A549 (cell line): ENCODE data around the gene ZNF79. TPM values are rescaled to one million over a fixed set of nuclear protein-coding genes. Genes with fewer than 3 reads are reported as not detected.

Experiments used
- ATAC-seq, 2 experiments: fragments of 200-7000 bp in 1 of 2; fragments of >200 bp in 1 of 2; cut with Nextera tagmentation in 1 of 2; cut with Tn5 transposase in 1 of 2; 3 replicates each; pipeline versions ENCODE4 v1.8.0 to v1.9.1; 2018 to 2020; ENCODE audit warnings: mild to moderate bottlenecking in 1 of 2, moderate library complexity in 1 of 2
- CTCF ChIA-PET: fragments of 300-600 bp; sonication (Branson Sonifier 250); formaldehyde crosslinking; extraction: SDS; loops from one replicate; lab custom pipeline; 2021; ENCODE audit warnings: antibody characterized with exemption, inconsistent platforms; lab: Yijun Ruan, JAX
- POLR2A ChIA-PET: fragments of 350-600 bp; formaldehyde crosslinking; extraction: SDS; loops from one replicate; lab custom pipeline; 2021; ENCODE audit warnings: antibody characterized with exemption, inconsistent platforms; lab: Yijun Ruan, JAX
- DNase-seq, 2 experiments: peaks; one replicate each; pipeline versions ENCODE4 v3.0.0 to v3.0.0-alpha.2; 2011 to 2016; ENCODE audit warnings: low read depth in 1 of 2, low spot score in 1 of 2
- FAIRE-seq: peaks from 2 replicates; lab custom pipeline; 2011; peaks lifted over from hg19 to GRCh38; lab: Jason Lieb, UNC
- H3K27ac ChIP-seq, 2 experiments: fragments of >200 bp; sonication (Bioruptor Twin); formaldehyde crosslinking; 3 replicates each; pipeline ENCODE4 v1.5.1; 2016 to 2017
- H3K4me1 ChIP-seq: fragments of >200 bp; sonication (Bioruptor Twin); formaldehyde crosslinking; 3 replicates; pipeline ENCODE4 v1.6.1; 2016
- H3K4me2 ChIP-seq: fragments of >200 bp; sonication (Bioruptor Twin); formaldehyde crosslinking; 3 replicates; pipeline ENCODE4 v1.6.1; 2016
- H3K4me3 ChIP-seq: fragments of >200 bp; sonication (Bioruptor Twin); formaldehyde crosslinking; 3 replicates; pipeline ENCODE4 v1.5.1; 2016
- H3K9me3 ChIP-seq: fragments of >200 bp; sonication (Bioruptor Twin); formaldehyde crosslinking; 3 replicates; pipeline ENCODE4 v1.6.1; 2016
- JUNB ChIP-seq: fragments of >200 bp; sonication (Bioruptor Twin); formaldehyde crosslinking; IDR thresholded peaks from 2 replicates; pipeline ENCODE4 v1.6.1; 2016
- MAFK ChIP-seq: fragments of 450-650 bp; IDR thresholded peaks from 2 replicates; pipeline ENCODE4 v1.6.1; 2014; ENCODE audit not compliant: partially characterized antibody
- WGBS: methylation state at CpG from one replicate; pipeline ENCODE4 v1.1.6; 2017; ENCODE audit errors: missing lambda C conversion rate; 5-methylcytosine and 5-hydroxymethylcytosine counted together
- polyA plus RNA-seq, 4 experiments: library from polyadenylated mRNA; depleted of rRNA in 3 of 4; stranded (reverse); fragments of >200 nt; fragmentation: RNase III in 1 of 4; extraction: RNeasy Plus Mini Kit Qiagen cat#74134 plus additional on column Dnase treatment in 1 of 4; gene quantifications; 2 replicates in 3 of 4; 3 replicates in 1 of 4; pipeline ENCODE4 v1.2.3, GENCODE V29; 2011 to 2017
- small RNA-seq, 6 experiments: library from RNA; depleted of rRNA; stranded (forward); fragments of <200 nt; gene quantifications; one replicate each; pipeline ENCODE3, GENCODE V24; 2012
- TF ChIP-seq, protein P1 (sequence below): fragments of >200 bp; sonication (Bioruptor Twin); formaldehyde crosslinking; IDR thresholded peaks from 3 replicates; pipeline ENCODE4 v1.5.1; 2016

The ZNF79 gene
- polyA plus RNA-seq, 2 of the 4 experiments (the other 2 are of a cell fraction): 4.9 to 5.7 TPM

DNA sequence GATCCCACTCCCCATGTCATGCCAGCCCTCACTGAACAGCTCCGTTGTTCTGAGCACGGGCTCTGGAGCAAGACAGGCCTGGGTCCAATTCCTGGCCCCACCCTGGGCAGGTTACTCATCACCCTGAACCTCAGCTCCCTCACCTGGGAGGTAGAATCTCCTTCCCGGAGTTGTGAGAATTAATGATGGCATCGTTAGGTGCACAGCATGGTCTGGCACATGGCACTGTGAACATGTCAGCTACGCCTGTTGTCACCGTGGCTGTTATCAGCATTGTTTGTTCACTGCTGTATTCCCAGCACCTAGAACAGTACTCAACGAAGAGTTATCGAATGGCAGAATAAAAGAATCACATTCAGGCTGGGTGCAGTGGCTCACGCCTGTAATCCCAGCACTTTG lies 70.1 kb downstream of the ZNF79 start:
- no peak for DNase-seq
- FAIRE-seq: no peak
- no peak for ATAC-seq
- Histone ChIP-seq H3K27ac (no peak overlapping the region), H3K4me3 (no peak overlapping the region), H3K4me1 (no peaks in the 10 kb centered on the region), H3K9me3 (no peaks in the 10 kb centered on the region), H3K4me2 (no peak overlapping the region)
- no peak for TF ChIP-seq MAFK
- TF ChIP-seq, protein P1, sequence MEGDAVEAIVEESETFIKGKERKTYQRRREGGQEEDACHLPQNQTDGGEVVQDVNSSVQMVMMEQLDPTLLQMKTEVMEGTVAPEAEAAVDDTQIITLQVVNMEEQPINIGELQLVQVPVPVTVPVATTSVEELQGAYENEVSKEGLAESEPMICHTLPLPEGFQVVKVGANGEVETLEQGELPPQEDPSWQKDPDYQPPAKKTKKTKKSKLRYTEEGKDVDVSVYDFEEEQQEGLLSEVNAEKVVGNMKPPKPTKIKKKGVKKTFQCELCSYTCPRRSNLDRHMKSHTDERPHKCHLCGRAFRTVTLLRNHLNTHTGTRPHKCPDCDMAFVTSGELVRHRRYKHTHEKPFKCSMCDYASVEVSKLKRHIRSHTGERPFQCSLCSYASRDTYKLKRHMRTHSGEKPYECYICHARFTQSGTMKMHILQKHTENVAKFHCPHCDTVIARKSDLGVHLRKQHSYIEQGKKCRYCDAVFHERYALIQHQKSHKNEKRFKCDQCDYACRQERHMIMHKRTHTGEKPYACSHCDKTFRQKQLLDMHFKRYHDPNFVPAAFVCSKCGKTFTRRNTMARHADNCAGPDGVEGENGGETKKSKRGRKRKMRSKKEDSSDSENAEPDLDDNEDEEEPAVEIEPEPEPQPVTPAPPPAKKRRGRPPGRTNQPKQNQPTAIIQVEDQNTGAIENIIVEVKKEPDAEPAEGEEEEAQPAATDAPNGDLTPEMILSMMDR: no peak
- TF ChIP-seq JUNB: no peak
- 90% methylated on average over 9 of the region's 9 CpGs for WGBS
- ChIA-PET POLR2A (no interaction called here), CTCF (interaction anchor here (7.7 to 36.3 kb wide), 2 partner anchors 10 to 91 kb away, joined by 69 to 821 read pairs; no protein-coding TSS in a partner anchor)

Small RNAs within 50 kb of the gene (small RNA-seq; reads per million reads assigned to genes)
- 0 reads per million in 6 experiments for gene RF00019
- gene SNORA65: 25.6 to 612 (median 68.9) reads per million in 6 experiments

Other genes with a start within 250 kb of the ZNF79 start
- gene GARNL3, start 159.6 kb upstream of the ZNF79 start, polyA plus RNA-seq (2011; rRNA removed): 5.1 and 6.0 TPM in 2 replicates
- 2.9 to 3.4 TPM (median 3.0 TPM) in 3 replicates for gene GARNL3, start 159.6 kb upstream of the ZNF79 start, polyA plus RNA-seq (2017; fragmentation: RNase III; extraction: RNeasy Plus Mini Kit Qiagen cat#74134 plus additional on column Dnase treatment)
- 7.3 and 8.3 TPM in 2 replicates for gene SLC2A8, start 27.2 kb upstream of the ZNF79 start, polyA plus RNA-seq (2011; rRNA removed)
- gene SLC2A8, start 27.2 kb upstream of the ZNF79 start, polyA plus RNA-seq (2017; fragmentation: RNase III; extraction: RNeasy Plus Mini Kit Qiagen cat#74134 plus additional on column Dnase treatment): 16.0 to 16.3 TPM (median 16.3 TPM) in 3 replicates
- 1,891 and 2,198 TPM in 2 replicates for gene RPL12, start 27.0 kb downstream of the ZNF79 start, polyA plus RNA-seq (2011; rRNA removed)
- 2,384 to 2,622 TPM (median 2,519 TPM) in 3 replicates for gene RPL12, start 27.0 kb downstream of the ZNF79 start, polyA plus RNA-seq (2017; fragmentation: RNase III; extraction: RNeasy Plus Mini Kit Qiagen cat#74134 plus additional on column Dnase treatment)
- gene LRSAM1, start 27.1 kb downstream of the ZNF79 start, polyA plus RNA-seq (2011; rRNA removed): 5.1 and 6.4 TPM in 2 replicates
- gene LRSAM1, start 27.1 kb downstream of the ZNF79 start, polyA plus RNA-seq (2017; fragmentation: RNase III; extraction: RNeasy Plus Mini Kit Qiagen cat#74134 plus additional on column Dnase treatment): 9.2 to 10.5 TPM (median 10.0 TPM) in 3 replicates
- gene STXBP1, start 187.9 kb downstream of the ZNF79 start, polyA plus RNA-seq (2011; rRNA removed): 13.3 and 20.4 TPM in 2 replicates
- 16.1 to 22.6 TPM (median 19.8 TPM) in 3 replicates for gene STXBP1, start 187.9 kb downstream of the ZNF79 start, polyA plus RNA-seq (2017; fragmentation: RNase III; extraction: RNeasy Plus Mini Kit Qiagen cat#74134 plus additional on column Dnase treatment)